GM21526 (cell line): ENCODE measurements around the gene UVRAG.

Source experiments
- ATAC-seq: cut with Tn5 transposase; IDR thresholded peaks from one replicate; pipeline ENCODE4 v1.9.1; 2021; ENCODE audit warnings: moderate library complexity; ENCODE audit not compliant: unreplicated experiment, low FRiP score

Gene UVRAG

DNA sequence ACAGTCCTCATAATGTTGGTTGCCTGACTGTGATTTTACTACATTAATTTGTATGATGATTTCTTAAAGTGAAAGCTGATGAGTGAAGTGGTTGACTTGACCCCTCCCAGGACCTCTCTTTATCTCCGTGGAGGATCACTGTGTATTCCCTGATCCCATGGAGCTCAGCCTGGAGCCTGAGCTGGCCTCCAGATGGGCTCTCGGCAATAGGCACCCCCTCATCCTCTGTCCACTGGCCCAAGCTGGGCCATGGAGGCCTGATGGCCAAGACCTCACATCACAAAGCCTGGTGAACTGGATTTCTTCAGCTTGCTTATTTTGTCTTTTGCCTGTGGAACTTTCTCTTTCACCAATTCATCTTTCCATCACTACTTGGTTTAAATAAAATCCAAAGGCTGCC is 316.1 kb downstream of the UVRAG start:
- ATAC-seq: no peak

DNA sequence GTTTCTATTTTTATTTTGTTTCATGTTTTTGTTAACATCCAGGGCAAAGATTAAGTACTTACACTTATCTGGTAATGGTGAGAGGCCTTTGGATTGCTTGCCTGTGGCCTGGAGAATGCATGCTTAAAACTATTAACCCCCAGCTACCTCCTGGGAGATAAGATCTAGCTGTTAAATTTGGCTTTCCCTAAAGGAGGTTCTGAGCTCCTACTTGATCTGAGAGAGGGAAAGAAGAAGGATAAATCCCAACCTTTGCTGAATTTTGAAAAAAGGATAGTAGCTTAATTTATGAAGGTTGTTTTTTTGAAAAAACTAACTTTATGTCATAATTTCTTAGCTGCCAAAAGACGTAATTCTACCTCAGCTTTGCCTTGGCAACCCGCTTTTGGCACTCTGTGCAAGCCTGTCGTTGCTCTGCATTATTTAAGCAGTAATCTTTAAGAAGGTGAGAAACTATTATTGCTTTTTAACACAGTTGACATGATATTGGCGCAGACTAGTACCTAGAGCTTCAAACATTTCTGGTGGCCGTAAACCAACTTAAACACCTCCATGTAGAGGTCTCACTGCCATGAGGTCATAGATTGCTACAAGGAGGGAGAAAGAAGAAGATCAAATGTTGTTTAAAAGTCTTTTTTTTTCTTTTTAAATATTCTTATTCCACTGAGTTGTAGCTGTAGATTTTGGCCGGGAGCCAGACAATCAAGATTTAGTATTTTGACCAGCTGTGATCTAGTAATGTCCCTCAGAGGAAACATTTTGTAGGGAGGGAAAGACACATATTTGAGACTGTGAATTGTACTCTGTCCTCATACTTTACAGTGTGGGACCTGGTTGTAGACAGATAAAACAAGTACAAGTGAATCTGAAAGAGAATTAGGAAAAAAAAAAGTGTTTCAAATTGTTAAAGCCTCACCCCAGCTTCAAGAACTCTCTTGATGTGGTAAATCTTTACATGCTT is 316.9 kb downstream of the UVRAG start:
- no peak for ATAC-seq

DNA sequence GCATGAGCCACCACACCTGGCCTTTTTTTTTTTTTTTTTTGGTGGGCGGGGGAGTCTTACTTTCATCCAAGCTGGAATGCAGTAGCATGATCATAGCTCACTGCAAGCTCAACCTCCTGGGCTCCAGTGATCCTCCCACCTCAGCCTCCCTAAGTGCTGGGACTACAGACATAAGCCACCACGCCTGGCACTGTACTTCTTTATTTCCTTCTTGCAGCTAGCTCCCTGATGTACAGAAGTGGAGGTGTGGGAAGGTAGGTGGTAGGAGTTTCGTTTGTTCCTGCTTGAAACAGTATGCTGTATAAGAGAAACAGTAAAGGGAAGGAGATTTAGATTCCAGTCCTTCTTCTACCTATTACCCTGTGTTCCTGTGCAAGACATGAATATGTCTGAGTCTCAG is 319.2 kb downstream of the UVRAG start:
- no peak for ATAC-seq

DNA sequence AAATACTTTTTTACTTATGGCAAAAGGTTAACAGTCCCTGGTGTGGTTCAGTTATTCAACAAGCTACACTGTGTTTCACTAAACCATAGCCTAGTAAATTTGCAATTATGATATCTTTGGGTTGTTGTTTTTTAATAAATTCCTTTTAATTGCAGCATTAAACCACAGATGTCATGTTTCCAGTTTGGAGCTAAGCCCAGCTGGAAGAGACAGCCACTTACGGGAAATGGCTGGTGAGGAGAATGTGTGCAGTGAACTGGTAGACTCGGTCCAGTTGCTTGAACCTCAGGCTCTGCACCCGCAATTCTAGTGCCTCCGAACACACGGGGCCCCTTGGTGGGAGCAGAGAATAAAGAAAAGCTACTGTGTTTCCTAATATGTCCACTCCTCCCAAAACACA is 320.5 kb downstream of the UVRAG start:
- no peak for ATAC-seq

DNA sequence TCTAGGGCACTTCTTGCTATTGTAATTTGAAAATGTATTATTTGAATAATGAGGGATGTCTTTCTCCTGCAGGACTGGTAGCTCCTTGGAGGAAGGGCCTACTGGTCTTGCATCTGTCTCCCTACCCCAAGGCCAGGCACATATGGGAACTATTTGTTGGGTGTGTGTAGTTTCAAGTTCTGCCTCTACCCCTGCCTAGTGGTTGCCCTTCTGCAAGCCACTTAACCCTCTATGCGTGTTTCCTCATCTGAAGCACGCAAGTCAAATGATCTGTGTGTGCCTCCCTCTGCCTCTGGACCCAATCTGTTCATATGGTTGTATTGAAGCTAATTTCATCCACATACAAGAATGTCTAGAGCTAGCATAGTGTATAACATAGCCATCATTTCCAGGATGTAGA is 324.3 kb downstream of the UVRAG start:
- ATAC-seq: no peak

DNA sequence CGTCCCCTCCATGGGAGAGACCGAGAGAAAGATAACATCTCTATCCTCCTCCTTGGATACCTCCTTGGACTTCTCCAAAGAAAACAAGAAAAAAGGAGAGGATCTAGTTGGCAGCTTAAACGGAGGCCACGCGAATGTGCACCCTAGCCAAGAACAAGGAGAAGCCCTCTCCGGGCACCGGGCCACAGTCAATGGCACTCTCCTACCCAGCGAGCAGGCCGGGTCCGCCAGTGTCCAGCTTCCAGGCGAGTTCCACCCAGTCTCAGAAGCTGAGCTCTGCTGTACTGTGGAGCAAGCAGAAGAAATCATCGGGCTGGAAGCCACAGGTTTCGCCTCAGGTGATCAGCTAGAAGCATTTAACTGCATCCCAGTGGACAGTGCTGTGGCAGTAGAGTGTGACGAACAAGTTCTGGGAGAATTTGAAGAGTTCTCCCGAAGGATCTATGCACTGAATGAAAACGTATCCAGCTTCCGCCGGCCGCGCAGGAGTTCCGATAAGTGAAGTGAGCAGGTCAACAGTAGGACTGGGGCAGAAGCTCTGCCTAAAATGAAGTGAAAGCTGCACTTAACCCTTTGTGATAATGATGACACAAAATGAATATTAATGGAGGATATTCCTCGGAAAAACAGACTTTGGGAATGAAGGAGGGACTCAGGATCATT is 326.0 kb downstream of the UVRAG start:
- ATAC-seq: no peak

DNA sequence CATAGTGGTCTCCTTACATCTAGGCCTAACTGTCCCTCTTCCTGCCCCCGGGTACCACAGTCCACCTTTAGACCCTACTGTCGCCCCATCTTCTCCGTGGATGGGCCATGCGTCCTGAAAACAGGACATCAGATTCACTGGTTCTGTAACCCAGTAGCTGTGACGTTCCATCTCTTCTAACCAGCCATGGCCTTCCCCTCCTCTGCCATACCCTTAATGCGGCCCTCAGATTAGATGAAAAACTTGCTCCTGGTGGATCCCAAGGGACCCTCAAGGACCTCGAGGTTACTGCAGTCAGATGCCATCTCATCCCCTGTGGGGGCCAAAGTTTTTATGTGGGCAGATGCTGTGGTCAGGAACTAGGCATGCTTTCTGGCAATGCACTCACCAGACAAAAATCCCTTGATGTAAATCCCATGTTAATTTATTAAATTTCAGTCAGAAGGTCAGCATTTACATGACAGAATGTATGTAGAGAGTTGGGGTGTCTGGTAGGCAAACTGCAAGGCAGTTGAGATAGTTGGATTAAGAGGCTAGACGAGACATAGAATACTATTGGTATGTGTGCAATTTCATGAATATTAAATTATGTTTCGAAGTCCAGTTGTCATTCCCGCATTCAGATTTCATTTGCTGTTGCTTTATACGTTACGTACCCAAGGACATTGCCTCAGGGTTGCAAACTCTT is 327.0 kb downstream of the UVRAG start:
- no peak for ATAC-seq

DNA sequence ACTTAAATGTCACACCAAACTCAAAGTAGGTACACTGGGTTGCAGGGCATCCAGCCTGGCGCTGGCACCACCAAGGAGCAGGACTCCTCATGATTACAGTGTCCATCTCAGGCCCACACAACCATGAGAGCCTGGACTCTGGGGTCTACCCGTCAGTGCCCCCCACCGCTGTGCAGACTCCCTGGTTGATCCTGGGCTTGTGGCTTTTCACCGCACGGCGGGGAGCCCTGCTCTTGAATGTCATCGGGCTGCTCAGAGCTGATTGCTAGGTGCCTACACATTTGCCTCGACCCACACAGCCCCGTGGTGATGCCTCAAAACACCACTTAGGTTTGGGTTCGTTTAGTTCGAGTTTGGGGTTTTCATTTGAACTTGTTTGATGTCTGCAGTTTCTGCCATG is 328.3 kb downstream of the UVRAG start:
- ATAC-seq: no peak

DNA sequence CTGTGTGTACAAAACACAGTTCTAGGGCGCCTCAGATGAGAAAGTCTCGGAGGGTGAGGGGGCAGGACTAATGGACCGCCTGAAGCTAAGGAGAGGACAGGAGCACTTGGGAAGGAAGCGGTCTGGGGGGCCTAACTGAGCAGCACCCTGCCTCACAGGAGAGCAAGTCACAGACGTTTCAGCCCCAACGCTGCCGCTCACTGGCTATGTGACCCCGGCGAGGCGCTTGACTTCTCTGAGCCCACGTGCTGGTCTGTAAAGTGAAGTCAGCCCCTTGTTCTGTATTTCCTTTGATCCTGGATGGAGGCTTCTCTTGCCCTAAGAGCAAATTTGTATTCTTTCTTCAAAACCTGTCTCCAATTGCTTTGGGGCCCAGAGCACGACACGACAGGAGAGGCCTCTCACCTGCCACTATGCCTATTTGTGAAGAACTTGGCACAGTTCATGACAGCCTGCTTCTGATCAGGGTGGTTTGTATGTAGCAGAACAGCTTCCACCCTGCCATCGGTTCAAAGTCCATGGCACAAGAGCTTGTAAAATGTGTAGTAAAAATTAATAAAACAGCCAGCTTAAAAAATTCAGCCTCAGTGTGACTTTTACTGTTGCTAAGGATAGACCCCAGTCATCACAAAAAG is 332.2 kb downstream of the UVRAG start:
- ATAC-seq: no peak

DNA sequence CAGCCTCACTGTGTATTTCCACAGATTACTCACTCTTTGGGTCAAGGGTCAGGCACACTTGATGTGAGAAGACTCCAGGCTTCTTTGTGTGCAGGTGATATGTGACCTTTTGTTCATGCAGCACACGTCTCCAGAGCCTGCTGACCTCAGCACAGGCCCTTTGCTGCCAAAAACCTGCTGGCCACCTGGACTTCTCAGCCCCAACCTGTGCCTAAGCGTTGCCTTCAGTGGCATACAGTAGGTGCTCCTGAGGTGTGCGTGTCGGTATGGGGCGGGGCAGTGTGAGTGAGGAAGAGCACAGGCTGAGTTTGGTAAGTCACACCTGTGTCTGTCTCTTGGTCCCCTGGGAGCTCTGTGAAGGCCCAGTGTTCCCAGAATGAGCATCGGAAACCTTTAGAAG is 333.2 kb downstream of the UVRAG start:
- no peak for ATAC-seq

DNA sequence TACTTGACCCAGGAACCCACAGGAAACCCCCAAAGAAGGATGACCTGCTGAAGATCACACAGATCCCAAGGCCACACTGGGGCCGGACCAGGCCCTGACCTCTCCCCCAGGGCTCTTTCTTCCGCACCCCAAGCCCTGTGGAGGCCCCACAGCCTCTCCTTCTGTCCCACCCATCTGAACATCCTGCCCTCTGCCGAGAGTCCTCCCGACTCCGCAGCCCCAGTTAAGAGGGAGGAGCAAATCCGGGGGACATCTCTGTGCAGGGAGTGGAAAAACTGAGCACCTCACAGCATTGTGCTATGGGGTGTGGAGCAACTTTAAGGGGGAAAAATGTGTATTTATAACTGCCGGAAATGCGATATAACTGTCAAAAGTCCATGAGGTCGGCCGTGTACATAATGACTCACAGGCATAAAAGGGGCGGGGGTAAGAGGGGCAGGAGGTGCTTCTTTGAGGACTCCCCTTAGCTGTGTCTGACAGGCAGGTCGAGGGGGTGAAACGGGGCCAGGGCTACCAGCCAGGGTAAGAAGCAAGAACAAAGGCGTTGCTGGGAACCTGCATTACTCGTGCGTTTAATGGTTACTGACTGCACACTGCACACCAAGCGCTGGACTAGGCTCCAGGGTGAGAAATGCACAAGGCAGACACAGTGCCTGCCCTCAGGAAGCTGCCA is 334.1 kb downstream of the UVRAG start:
- ATAC-seq: no peak

DNA sequence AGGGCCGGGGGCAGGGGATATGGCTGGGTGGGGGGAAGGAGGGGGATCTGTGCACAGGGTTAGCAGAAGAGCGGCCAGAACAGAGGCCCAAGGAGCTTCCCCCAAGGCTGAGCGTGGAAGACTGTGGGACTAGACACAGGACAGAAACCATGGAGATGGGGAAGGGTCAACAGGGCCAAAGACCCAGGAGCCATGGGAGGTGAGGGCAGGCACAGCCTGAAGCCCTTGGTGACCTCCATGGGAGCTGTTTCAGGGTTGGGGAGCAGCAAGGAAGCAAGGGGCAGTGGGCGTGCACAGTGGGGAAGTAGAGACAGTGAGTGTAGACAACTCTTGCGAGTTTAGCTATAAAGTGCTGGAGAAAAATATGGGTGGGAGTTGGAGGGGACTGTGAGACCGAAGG is 334.7 kb downstream of the UVRAG start:
- no peak for ATAC-seq

DNA sequence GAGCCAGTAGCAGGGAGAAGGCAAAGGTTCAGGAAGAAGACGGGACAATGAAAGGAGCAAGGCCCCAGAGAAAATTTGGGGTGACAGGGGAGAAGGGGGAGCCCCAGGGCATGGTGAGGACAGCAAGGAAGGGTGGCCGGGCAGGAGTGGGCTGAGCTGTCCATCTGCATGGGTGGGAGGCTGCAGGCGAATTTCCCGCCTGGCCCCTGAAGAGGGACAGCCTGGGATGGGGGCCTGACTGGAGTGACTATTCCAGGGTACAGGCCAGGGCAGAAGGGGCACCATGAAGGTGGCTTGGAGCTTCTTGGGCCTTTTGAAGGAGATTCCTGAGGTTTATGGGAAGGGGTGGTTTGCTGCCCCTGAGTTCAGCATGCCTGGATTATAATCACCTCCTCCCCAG is 335.1 kb downstream of the UVRAG start:
- no peak for ATAC-seq

DNA sequence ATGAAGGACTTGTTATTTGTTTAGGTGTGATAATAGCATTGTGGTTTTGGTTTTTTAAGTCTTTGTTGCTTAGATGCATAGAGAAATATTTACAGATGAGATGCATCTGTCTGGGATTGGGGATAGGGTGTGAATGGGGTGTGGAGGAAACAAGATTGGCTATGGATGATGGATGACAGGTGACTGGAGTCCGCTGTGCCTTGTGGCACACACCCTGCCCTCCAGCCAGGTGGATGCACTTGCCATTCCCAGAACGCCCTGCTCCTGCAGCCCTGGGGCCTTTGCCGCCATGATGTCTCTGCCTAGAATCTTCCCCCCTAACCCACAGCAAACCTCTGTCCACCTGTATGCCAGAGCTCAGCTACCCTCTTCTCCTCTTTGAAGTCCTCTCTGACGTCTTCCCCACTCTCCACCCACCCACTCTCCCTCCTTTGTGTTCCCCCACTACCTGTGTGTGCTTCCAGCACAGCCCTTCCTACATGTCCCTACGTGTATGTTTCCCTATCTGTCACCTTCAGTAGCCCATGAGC is 336.6 kb downstream of the UVRAG start:
- no peak for ATAC-seq

DNA sequence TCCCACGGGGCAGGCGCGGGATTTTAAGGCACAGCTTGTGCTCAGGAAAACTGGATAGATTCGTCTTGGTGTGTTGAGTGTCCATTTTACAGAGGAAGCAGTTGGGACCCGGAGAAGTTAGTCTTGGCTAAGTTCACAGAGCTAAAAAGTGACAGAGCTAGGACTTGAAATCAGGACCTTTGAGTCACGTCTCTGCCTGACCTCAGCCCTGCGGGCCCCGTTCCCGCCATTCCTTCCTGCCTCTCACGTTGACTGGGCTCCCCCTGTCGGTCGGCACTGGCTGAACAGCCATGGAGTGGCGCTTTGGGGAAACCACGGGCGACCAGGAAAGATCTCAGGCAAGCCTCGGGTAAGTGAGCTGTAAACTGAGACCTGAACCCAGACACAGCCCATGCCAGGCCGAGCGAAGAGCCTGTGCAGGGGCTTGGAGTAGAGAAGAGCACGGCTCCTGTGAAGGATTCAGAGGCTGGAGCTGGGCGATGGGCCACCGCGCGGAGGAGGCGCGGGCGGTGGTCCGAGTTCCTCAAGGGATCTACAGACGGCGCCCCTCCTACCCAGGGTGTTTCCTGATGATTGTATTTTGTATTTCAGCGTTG is 337.2 kb downstream of the UVRAG start:
- ATAC-seq: peak; percentile 74

DNA sequence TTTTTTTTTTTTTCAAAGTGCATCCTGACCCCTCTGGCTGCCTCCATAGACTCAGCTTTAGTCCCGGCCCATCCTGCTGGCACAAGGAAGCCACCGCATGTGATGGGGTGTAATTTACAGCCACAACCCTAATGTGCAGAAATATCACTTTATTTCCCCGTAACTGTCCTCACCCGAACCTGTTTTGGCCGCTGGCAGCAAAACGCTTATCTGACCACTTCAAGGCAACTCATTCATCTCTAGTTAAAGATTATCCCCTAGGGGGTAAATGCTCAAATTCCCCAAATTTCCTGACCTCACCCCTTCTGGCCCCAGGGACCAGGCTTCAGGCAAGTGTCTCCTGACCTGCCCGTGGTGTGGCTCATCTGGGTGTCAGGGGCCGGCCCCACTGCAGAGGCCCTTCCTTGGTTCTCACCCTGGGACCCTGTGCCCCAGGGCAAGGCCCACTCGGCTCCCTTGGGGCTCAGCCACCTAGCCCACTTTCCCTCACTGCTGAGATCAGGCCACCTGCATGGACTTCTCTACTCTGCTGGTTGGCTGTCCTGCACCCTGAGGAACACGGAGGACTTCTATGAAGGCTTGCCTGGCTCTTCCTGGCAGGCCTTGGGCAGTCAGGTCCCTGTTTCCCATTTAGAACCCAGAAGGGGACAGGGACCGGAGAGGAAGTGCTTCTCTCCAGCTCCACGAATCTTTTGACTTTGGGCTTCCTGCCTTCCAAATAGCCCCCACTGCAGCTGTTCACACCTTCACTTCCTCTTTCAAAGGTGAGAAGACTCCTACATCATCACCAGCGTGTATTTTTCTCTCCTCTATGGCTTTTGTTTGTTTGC is 337.9 kb downstream of the UVRAG start:
- ATAC-seq: peak; percentile 59

DNA sequence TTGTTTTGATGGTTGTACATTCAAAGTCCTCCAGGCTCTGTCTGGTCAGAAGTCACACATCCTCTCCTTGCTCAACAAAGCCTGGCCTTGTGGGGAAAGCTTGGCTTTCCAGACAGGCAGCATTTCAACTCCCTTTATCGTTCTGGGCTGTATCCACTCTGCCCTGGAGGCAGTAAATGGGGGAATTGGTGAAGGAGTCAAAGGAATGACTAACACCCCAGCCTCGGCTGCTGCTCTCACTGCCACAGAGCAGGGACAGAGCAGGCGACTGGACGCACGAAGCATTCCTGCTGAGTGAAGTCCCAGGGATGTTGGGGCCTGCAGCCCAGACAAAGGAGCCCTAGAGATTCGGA is 338.5 kb downstream of the UVRAG start:
- ATAC-seq: no peak

DNA sequence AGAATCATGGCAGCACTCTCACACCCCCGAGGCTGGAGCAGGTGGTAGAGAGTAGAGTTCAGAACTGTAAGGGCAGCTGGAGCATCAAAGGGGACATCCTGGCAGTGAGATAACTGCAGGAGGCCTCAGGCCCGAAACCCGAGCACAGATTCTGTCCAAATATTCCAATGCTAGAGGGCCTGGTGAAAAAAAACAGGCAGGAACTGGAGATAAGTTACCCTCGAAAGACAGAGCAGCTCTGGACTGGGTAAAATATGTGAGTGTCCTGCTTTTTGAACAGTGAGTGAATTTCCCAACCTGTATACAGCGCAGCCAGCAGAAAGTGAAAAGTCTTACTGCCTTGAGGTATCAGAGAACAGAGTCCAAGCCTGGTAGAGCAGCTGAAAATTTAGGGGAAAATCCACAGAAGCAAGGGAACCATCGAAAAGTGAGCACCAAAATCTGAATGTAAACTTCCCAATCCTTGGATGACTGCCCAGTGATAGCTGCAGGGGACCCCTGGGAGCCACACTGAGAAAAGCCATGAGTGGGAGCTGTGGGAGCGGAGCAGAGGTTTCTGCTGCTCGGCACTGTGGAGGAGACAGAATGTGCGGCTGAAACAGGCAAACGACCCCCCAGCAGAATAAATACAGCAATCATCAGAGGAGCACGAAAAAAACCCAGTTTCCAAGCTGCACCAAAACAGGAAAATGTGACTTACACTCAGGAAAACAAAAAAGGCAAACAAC is 340.7 kb downstream of the UVRAG start:
- ATAC-seq: no peak
